GM19238 (cell line): ENCODE data around the gene NAV2.
"Not testable (repeated sequence)": the region's sequence is repeated elsewhere in the genome, so short reads cannot be mapped to it uniquely, and the experiment has no call there.

Experiments
- DNase-seq: peaks from one replicate; pipeline ENCODE4 v3.0.0; 2011; ENCODE audit warnings: low spot score; ENCODE audit not compliant: insufficient read length

Gene NAV2

GRCh38 chr11:19992998-19993397 lies 280.4 kb downstream of the NAV2 start:
- DNase-seq, result no peak

GRCh38 chr11:19994672-19995071 lies 282.0 kb downstream of the NAV2 start:
- DNase-seq, result no peak

- DNase-seq, result no peak
Measured at GRCh38 chr11:19995145-19995544, 282.5 kb downstream of the NAV2 start.

GRCh38 chr11:19996571-19996970 lies 283.9 kb downstream of the NAV2 start:
- DNase-seq, result no peak

- no peak for DNase-seq
Measured at GRCh38 chr11:20000022-20000350, 287.3 kb downstream of the NAV2 start.

GRCh38 chr11:20000351-20001134 lies 287.9 kb downstream of the NAV2 start:
- DNase-seq, result no peak

GRCh38 chr11:20002312-20003216 lies 289.9 kb downstream of the NAV2 start:
- no peak for DNase-seq

GRCh38 chr11:20003351-20003750 lies 290.7 kb downstream of the NAV2 start:
- DNase-seq, result no peak

GRCh38 chr11:20004866-20005265 lies 292.2 kb downstream of the NAV2 start:
- DNase-seq, result no peak

- no peak for DNase-seq
Measured at GRCh38 chr11:20005747-20006146, 293.1 kb downstream of the NAV2 start.

GRCh38 chr11:20006618-20007017 lies 294.0 kb downstream of the NAV2 start:
- not testable (repeated sequence) for DNase-seq

- DNase-seq, result no peak
Measured at GRCh38 chr11:20007386-20007785, 294.7 kb downstream of the NAV2 start.

GRCh38 chr11:20008190-20008870 lies 295.7 kb downstream of the NAV2 start:
- no peak for DNase-seq

GRCh38 chr11:20008871-20009644 lies 296.4 kb downstream of the NAV2 start:
- no peak for DNase-seq

- DNase-seq, result no peak
Measured at GRCh38 chr11:20010156-20010850, 297.7 kb downstream of the NAV2 start.

- no peak for DNase-seq
Measured at GRCh38 chr11:20010851-20011225, 298.2 kb downstream of the NAV2 start.

- no peak for DNase-seq
Measured at GRCh38 chr11:20011307-20011951, 298.8 kb downstream of the NAV2 start.

GRCh38 chr11:20013346-20014066 lies 300.9 kb downstream of the NAV2 start:
- DNase-seq, result no peak

- no peak for DNase-seq
Measured at GRCh38 chr11:20014067-20014402, 301.4 kb downstream of the NAV2 start.

- DNase-seq, result no peak
Measured at GRCh38 chr11:20015101-20015500, 302.5 kb downstream of the NAV2 start.
